Measurements from ENCODE around the gene RNF14.
"Not testable (repeated sequence)": the region's sequence is repeated elsewhere in the genome, so short reads cannot be mapped to it uniquely, and the experiment has no call there.

Gene RNF14

GRCh38 chr5:141922827-141923447 lies 46.0 kb upstream of the RNF14 start:
- peaks cover 19 to 29% of the 10 kb centered on the region in 2 experiments for H3K36me3 ChIP-seq (ENCODE audit: control insufficient read depth in 1 of 2, insufficient read depth in 2 of 2, low read depth in 1 of 2, low read length in 2 of 2)
- H3K23ac ChIP-seq (ENCODE audit: low read length in 2 of 2) = peak overlapping the region in 1 of 2 experiments; percentile 50
- H2BK12ac ChIP-seq (ENCODE audit: low read length in 2 of 2) = peak overlapping the region; percentile 15 to 57
- peak overlapping the region; percentile 98 for H4K91ac ChIP-seq (ENCODE audit: low read length)
- peak overlapping the region; percentile 95 to 97 for H3K4ac ChIP-seq (ENCODE audit: low read depth in 1 of 2, low read length in 2 of 2)
- not testable (repeated sequence) for H3K27me3 ChIP-seq (ENCODE audit: control insufficient read depth in 1 of 2, insufficient read depth in 1 of 2, low read length in 2 of 2); DNase-seq; H3K9me3 ChIP-seq (ENCODE audit: control insufficient read depth, low read length)
- H3K18ac ChIP-seq (ENCODE audit: low read depth in 1 of 2, low read length in 2 of 2) = peak overlapping the region; percentile 91 to 97
- peak overlapping the region; percentile 95 for H2AFZ ChIP-seq (ENCODE audit: low read depth, low read length)
- peak overlapping the region; percentile 95 for H2AK5ac ChIP-seq (ENCODE audit: low read length, severe bottlenecking)
- peak overlapping the region; percentile 76 for H2BK120ac ChIP-seq (ENCODE audit: low read depth, low read length)
- 78% methylated on average over 25 of the region's 28 CpGs for WGBS
- peaks cover 27% of the 10 kb centered on the region for H3K79me1 ChIP-seq (replicated peaks; ENCODE audit: low read length, poor library complexity, severe bottlenecking)
- H2BK15ac ChIP-seq (ENCODE audit: low read depth, poor library complexity, severe bottlenecking) = peak overlapping the region; percentile 44
- peak overlapping the region; percentile 98 for H3K9ac ChIP-seq (ENCODE audit: low read length)
- H2BK5ac ChIP-seq (ENCODE audit: low read depth, low read length, poor library complexity, severe bottlenecking) = peak overlapping the region; percentile 47
- peak overlapping the region; percentile 97 for H3K27ac ChIP-seq (ENCODE audit: low read length, poor library complexity, severe bottlenecking)
- peak overlapping the region; percentile 70 to 95 for H3K4me3 ChIP-seq (ENCODE audit: insufficient read depth in 1 of 2, low read depth in 1 of 2, low read length in 2 of 2)
- H3K4me2 ChIP-seq (ENCODE audit: low read length, poor library complexity, severe bottlenecking) = peak overlapping the region; percentile 69
- H4K8ac ChIP-seq (ENCODE audit: low read length) = peak overlapping the region; percentile 98
- peak overlapping the region in 1 of 2 experiments; percentile 72 for H3K14ac ChIP-seq (ENCODE audit: low read length in 2 of 2)
- peaks cover 12% of the 10 kb centered on the region for H3K4me1 ChIP-seq (ENCODE audit: control insufficient read depth, insufficient read depth, low read depth, low read length)

- DNase-seq = peak; percentile 95
- Histone ChIP-seq H3K4ac (ENCODE audit: low read depth in 1 of 2, low read length in 2 of 2) (peak within 1 kb of the TSS; percentile 95 to 97), H3K27ac (ENCODE audit: low read length, poor library complexity, severe bottlenecking) (peak within 1 kb of the TSS; percentile 97), H3K23ac (ENCODE audit: low read length in 2 of 2) (peak within 1 kb of the TSS in 1 of 2 experiments; percentile 50), H3K79me1 (replicated peaks; ENCODE audit: low read length, poor library complexity, severe bottlenecking) (peaks cover 31% of the 10 kb centered on the region), H2AK5ac (ENCODE audit: low read length, severe bottlenecking) (peak within 1 kb of the TSS; percentile 95), H3K4me3 (ENCODE audit: insufficient read depth in 1 of 2, low read depth in 1 of 2, low read length in 2 of 2) (peak within 1 kb of the TSS; percentile 70 to 95), H2BK12ac (ENCODE audit: low read length in 2 of 2) (peak within 1 kb of the TSS; percentile 15 to 57), H3K36me3 (ENCODE audit: control insufficient read depth in 1 of 2, insufficient read depth in 2 of 2, low read depth in 1 of 2, low read length in 2 of 2) (peaks cover 24 to 36% of the 10 kb centered on the region in 2 experiments), H3K14ac (ENCODE audit: low read length in 2 of 2) (peak within 1 kb of the TSS in 1 of 2 experiments; percentile 72), H3K4me2 (ENCODE audit: low read length, poor library complexity, severe bottlenecking) (peak within 1 kb of the TSS; percentile 69), H3K9ac (ENCODE audit: low read length) (peak within 1 kb of the TSS; percentile 98), H3K27me3 (ENCODE audit: control insufficient read depth in 1 of 2, insufficient read depth in 1 of 2, low read length in 2 of 2) (no peaks in the 10 kb centered on the region), H2BK5ac (ENCODE audit: low read depth, low read length, poor library complexity, severe bottlenecking) (peak within 1 kb of the TSS; percentile 75), H4K8ac (ENCODE audit: low read length) (peak within 1 kb of the TSS; percentile 98), H3K4me1 (ENCODE audit: control insufficient read depth, insufficient read depth, low read depth, low read length) (peaks cover 12% of the 10 kb centered on the region), H2AFZ (ENCODE audit: low read depth, low read length) (peak within 1 kb of the TSS; percentile 95), H2BK120ac (ENCODE audit: low read depth, low read length) (peak within 1 kb of the TSS; percentile 76), H3K18ac (ENCODE audit: low read depth in 1 of 2, low read length in 2 of 2) (peak within 1 kb of the TSS; percentile 95 to 97), H3K9me3 (ENCODE audit: control insufficient read depth, low read length) (no peaks in the 10 kb centered on the region), H4K91ac (ENCODE audit: low read length) (peak within 1 kb of the TSS; percentile 98), H2BK15ac (ENCODE audit: low read depth, poor library complexity, severe bottlenecking) (peak within 1 kb of the TSS; percentile 87)
- 1% methylated on average over 53 of the region's 53 CpGs for WGBS
Observed at GRCh38 chr5:141923448-141924313, 45.2 kb upstream of the RNF14 start, which contains the start of gene DELE1. Gene DELE1 (plus strand): TSS chr5:141923871. CDS start chr5:141923942, 71 bp downstream.

GRCh38 chr5:141926434-141926833 lies 42.5 kb upstream of the RNF14 start:
- Histone ChIP-seq H2BK5ac (ENCODE audit: low read depth, low read length, poor library complexity, severe bottlenecking) (no peak overlapping the region), H2BK12ac (ENCODE audit: low read length in 2 of 2) (no peak overlapping the region), H4K91ac (ENCODE audit: low read length) (no peak overlapping the region), H2BK15ac (ENCODE audit: low read depth, poor library complexity, severe bottlenecking) (no peak overlapping the region), H4K8ac (ENCODE audit: low read length) (no peak overlapping the region), H3K27me3 (ENCODE audit: control insufficient read depth in 1 of 2, insufficient read depth in 1 of 2, low read length in 2 of 2) (no peaks in the 10 kb centered on the region), H3K18ac (ENCODE audit: low read depth in 1 of 2, low read length in 2 of 2) (no peak overlapping the region), H3K4me1 (ENCODE audit: control insufficient read depth, insufficient read depth, low read depth, low read length) (peaks cover 12% of the 10 kb centered on the region), H3K4ac (ENCODE audit: low read depth in 1 of 2, low read length in 2 of 2) (no peak overlapping the region), H3K4me2 (ENCODE audit: low read length, poor library complexity, severe bottlenecking) (no peak overlapping the region), H3K14ac (ENCODE audit: low read length in 2 of 2) (no peak overlapping the region), H3K4me3 (ENCODE audit: insufficient read depth in 1 of 2, low read depth in 1 of 2, low read length in 2 of 2) (no peak overlapping the region), H2BK120ac (ENCODE audit: low read depth, low read length) (no peak overlapping the region), H2AK5ac (ENCODE audit: low read length, severe bottlenecking) (no peak overlapping the region), H3K27ac (ENCODE audit: low read length, poor library complexity, severe bottlenecking) (no peak overlapping the region), H3K36me3 (ENCODE audit: control insufficient read depth in 1 of 2, insufficient read depth in 2 of 2, low read depth in 1 of 2, low read length in 2 of 2) (peaks cover 48 to 64% of the 10 kb centered on the region in 2 experiments), H3K79me1 (replicated peaks; ENCODE audit: low read length, poor library complexity, severe bottlenecking) (peaks cover 42% of the 10 kb centered on the region), H2AFZ (ENCODE audit: low read depth, low read length) (no peak overlapping the region), H3K9me3 (ENCODE audit: control insufficient read depth, low read length) (no peaks in the 10 kb centered on the region), H3K9ac (ENCODE audit: low read length) (peak overlapping the region; percentile 6), H3K23ac (ENCODE audit: low read length in 2 of 2) (no peak overlapping the region)
- 75% methylated on average over 2 of the region's 2 CpGs for WGBS
- no peak for DNase-seq

GRCh38 chr5:141928051-141928450 lies 40.9 kb upstream of the RNF14 start:
- Histone ChIP-seq H2BK15ac (ENCODE audit: low read depth, poor library complexity, severe bottlenecking) (no peak overlapping the region), H2BK12ac (ENCODE audit: low read length in 2 of 2) (no peak overlapping the region), H3K4me2 (ENCODE audit: low read length, poor library complexity, severe bottlenecking) (no peak overlapping the region), H2AFZ (ENCODE audit: low read depth, low read length) (no peak overlapping the region), H3K27me3 (ENCODE audit: control insufficient read depth in 1 of 2, insufficient read depth in 1 of 2, low read length in 2 of 2) (no peaks in the 10 kb centered on the region), H3K18ac (ENCODE audit: low read depth in 1 of 2, low read length in 2 of 2) (no peak overlapping the region), H3K4ac (ENCODE audit: low read depth in 1 of 2, low read length in 2 of 2) (no peak overlapping the region), H4K8ac (ENCODE audit: low read length) (no peak overlapping the region), H3K4me3 (ENCODE audit: insufficient read depth in 1 of 2, low read depth in 1 of 2, low read length in 2 of 2) (no peak overlapping the region), H2BK5ac (ENCODE audit: low read depth, low read length, poor library complexity, severe bottlenecking) (no peak overlapping the region), H4K91ac (ENCODE audit: low read length) (no peak overlapping the region), H3K23ac (ENCODE audit: low read length in 2 of 2) (no peak overlapping the region), H2AK5ac (ENCODE audit: low read length, severe bottlenecking) (no peak overlapping the region), H3K4me1 (ENCODE audit: control insufficient read depth, insufficient read depth, low read depth, low read length) (peaks cover 8% of the 10 kb centered on the region), H3K9ac (ENCODE audit: low read length) (no peak overlapping the region), H3K14ac (ENCODE audit: low read length in 2 of 2) (no peak overlapping the region), H3K36me3 (ENCODE audit: control insufficient read depth in 1 of 2, insufficient read depth in 2 of 2, low read depth in 1 of 2, low read length in 2 of 2) (peaks cover 50 to 75% of the 10 kb centered on the region in 2 experiments), H3K79me1 (replicated peaks; ENCODE audit: low read length, poor library complexity, severe bottlenecking) (peaks cover 48% of the 10 kb centered on the region), H3K27ac (ENCODE audit: low read length, poor library complexity, severe bottlenecking) (no peak overlapping the region), H2BK120ac (ENCODE audit: low read depth, low read length) (no peak overlapping the region), H3K9me3 (ENCODE audit: control insufficient read depth, low read length) (no peaks in the 10 kb centered on the region)
- DNase-seq = no peak
- WGBS = 87% methylated on average over 8 of the region's 8 CpGs

Measured in mesenchymal stem cell (in vitro differentiated cells and primary cell).